ENCODE measurements around the gene HLA-DRB5.
"Not testable (repeated sequence)": the region's sequence is repeated elsewhere in the genome, so short reads cannot be mapped to it uniquely, and the experiment has no call there.

Gene HLA-DRB5

GRCh38 chr6:32529697-32530430 is at the start of gene HLA-DRB5:
TSS of gene HLA-DRB5 (minus strand) at chr6:32530287. CDS start at chr6:32530224, 63 bp downstream.
- peak in 1 of 2 donors; percentile 0 for DNase-seq (ENCODE audit: low read depth in 2 of 2)

DNA sequence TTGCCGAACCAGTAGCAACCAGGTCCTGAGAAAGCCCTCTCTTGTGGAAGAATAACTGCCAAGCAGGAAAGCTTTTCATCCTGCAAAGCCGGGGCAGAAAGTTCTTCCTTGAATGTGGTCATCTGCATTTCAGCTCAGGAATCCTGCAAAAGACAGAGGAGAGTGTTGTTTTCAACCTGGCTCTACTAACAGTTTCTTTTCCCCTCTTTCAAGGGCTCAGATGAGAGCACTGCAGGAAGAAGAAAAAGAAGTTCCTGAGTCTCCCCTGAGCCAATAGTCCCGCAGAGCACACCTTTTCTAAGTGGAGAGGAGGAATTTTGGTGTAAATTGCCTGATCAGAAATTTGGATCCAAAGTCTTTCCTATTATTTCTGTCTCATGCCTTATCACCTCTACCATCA is 48.9 kb upstream of the HLA-DRB5 start:
- no peak for DNase-seq (ENCODE audit: low read depth in 2 of 2)

GRCh38 chr6:32577493-32577892 is 47.4 kb upstream of the HLA-DRB5 start:
- not testable (repeated sequence) for DNase-seq (ENCODE audit: low read depth in 2 of 2)

- no peak for DNase-seq (ENCODE audit: low read depth in 2 of 2)
These were observed 46.2 kb upstream of the HLA-DRB5 start for GRCh38 chr6:32576250-32576649.

DNA sequence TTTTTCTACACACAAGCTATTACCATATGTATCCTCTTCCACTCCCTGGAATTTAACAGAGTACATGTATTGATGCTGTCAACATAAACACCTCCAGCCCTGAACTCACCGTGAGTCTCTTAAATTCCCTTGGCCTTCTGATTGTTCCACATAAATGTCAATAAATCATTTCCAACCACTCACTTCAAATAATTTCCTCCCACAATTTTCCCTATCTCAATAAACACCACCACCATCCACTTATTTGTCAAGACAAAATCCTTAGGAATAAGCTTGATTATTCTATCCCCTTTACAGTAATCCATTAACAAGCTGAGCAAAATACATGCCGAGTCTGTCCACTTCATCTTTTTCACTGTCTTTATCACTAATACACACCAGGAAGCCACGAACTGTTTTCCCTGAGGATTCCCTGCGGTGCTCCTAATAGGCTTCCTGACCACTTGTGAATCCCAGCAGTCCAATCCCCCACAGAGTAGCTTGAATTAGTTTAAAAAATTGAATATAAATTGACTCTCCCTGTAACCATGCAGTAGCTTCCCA is 40.3 kb upstream of the HLA-DRB5 start:
- no peak for DNase-seq (ENCODE audit: low read depth in 2 of 2)

DNA sequence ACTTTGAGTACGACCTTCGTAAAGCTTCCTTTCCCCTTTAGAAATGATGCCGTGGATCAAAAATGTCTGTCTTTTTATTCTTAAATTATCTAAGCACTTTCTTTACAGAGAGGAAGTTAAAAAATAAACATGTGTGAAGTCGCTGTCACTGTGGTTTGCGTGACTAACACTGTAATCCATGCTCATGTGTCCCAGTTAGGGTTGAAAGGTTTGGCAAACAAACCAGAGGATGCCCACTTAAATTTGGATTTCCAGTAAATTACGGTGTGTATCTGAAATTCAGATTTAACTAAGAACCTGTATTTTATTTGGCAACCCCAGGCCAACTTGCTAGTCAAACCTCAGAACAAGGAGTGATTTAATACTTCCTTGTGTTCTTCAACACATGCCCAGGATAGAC is 38.5 kb upstream of the HLA-DRB5 start:
- no peak for DNase-seq (ENCODE audit: low read depth in 2 of 2)

DNA sequence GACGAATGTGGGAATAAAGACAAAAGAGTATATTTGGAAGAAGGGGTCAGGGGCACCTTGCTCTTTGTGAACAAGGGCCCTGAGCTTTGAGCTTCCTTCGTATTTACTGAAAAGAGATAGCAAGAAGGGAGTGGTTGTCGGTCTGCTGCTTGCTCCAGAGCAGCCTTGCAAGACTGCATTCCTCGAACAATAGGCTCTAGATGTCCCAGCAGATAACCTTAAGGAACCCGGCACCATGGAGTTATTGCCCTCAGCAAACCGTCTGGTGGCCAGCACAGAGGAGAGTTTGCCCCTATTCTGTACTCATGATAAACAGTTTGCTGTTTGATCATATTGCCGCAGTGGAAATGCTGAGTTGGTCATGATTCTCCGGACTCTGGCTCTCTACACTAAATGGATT is 36.9 kb upstream of the HLA-DRB5 start:
- no peak for DNase-seq (ENCODE audit: low read depth in 2 of 2)

DNA sequence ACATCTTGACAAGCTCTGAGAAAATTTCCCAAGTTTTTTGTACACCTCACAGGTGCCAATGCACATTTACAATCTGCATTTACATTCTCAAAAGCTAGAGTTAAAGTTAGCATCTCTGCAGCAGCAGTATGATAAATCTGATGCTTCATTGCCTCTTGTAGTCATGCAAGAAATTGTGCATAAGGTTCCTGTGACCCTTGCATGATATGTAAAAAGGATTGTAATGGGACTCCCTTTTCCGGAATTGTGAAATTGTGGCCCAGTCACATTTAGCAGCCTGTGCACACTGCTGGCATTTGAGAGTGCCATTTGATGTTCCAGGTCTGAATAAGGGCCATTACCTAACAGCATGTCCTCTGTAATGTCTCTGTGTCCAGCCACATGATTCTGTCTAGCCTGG is 35.4 kb upstream of the HLA-DRB5 start:
- DNase-seq (ENCODE audit: low read depth in 2 of 2), result no peak

GRCh38 chr6:32562940-32563339 is 32.9 kb upstream of the HLA-DRB5 start:
- DNase-seq (ENCODE audit: low read depth in 2 of 2), result no peak

- no peak for DNase-seq (ENCODE audit: low read depth in 2 of 2)
These were observed 29.7 kb upstream of the HLA-DRB5 start for GRCh38 chr6:32559747-32560146.

DNA sequence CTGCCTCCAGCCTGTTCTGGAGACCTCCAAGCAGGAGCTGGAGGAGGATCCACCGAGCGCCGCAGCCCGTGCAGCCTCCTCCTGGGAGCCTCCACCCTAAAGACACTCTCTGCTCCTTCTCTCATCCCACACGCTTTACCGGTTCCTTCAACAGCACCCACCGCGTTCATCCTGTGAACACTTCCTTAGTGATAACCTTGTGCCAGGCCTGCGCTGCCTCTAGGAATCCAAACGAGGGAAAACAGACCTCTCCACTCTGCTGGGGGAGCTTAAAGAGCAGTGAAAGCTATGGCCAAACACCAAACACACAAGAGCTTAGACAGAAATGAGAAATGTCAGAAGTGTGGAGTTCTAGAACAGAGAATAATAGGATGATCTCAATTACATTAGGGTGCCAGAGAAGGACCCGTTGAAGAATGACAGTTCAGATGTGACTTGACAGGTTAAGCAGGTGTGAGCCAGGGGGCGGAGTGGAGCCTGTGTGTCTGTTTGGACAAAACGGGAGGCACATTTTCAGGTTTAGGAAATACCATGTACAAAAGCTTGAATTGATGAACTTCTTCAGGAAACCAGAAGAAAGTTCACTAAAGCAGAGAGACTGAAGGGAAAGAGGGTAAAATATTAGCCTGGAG is 28.5 kb upstream of the HLA-DRB5 start:
- no peak for DNase-seq (ENCODE audit: low read depth in 2 of 2)

DNA sequence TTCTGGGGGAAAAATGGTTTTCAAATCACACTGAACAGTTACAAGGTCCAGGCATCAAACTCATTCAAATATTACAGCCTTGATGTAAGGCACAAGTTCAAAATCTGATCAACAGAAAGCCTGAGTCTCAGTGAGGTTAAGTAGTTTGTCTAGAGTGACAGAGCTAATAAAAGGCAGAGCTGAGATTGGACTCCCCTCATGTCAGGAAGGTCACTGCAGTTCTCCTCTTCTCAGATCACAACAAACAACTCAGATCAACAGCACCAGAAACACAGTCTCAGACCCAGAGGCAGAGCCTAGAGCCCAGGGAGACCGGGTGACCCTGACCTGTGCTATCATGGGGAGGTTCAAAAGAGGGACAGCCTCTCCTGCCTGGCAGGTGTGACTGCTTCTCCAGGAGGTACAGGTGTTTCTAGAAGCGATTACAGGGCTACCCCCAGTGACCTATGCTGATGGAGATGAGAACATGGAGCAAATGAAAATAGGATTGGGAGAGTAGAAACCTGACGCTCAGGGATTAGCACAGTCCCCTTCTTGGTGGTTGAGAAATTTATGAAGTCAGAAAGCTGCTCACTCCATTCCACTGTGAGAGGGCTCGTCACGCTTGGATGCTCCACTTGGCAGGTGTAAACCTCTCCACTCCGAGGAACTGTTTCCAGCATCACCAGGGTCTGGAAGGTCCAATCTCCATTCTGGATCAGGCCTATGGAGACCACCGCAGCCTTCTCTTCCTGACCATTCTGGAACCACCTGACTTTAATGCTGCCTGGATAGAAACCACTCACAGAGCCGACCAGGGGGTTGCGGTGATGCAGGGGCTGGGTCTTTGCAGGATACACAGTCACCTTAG is 24.3 kb upstream of the HLA-DRB5 start:
- DNase-seq (ENCODE audit: low read depth in 2 of 2), result no peak

GRCh38 chr6:32553037-32553742 is 23.1 kb upstream of the HLA-DRB5 start:
- no peak for DNase-seq (ENCODE audit: low read depth in 2 of 2)

GRCh38 chr6:32551410-32551809 is 21.3 kb upstream of the HLA-DRB5 start:
- DNase-seq (ENCODE audit: low read depth in 2 of 2), result no peak

DNA sequence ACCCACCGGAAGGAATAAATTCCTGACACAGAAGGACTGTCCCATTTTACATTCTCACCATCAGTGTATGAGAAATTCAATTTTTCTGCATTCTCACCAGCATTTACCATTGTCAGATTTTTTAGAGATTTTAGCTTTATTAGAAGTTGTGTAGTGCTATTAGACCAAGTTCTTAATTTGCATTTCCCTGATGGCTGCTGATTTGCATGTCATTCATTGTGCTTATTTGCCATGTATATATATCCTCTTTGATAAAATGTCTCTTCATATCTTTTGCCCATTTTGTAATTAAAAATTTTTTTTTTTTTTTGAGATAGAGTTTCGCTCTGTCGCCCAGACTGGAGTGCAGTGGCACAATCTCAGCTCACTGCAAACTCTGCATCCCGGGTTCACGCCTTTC is 9.8 kb upstream of the HLA-DRB5 start:
- no peak for DNase-seq (ENCODE audit: low read depth in 2 of 2)

GRCh38 chr6:32530431-32530793 is 325 bp upstream of the HLA-DRB5 start:
- not testable (repeated sequence) for DNase-seq (ENCODE audit: low read depth in 2 of 2)

- no peak for DNase-seq (ENCODE audit: low read depth in 2 of 2)
These were observed 7.6 kb downstream of the HLA-DRB5 start for GRCh38 chr6:32522302-32523047.

- no peak for DNase-seq (ENCODE audit: low read depth in 2 of 2)
These were observed 10.2 kb downstream of the HLA-DRB5 start for GRCh38 chr6:32519910-32520258.

DNA sequence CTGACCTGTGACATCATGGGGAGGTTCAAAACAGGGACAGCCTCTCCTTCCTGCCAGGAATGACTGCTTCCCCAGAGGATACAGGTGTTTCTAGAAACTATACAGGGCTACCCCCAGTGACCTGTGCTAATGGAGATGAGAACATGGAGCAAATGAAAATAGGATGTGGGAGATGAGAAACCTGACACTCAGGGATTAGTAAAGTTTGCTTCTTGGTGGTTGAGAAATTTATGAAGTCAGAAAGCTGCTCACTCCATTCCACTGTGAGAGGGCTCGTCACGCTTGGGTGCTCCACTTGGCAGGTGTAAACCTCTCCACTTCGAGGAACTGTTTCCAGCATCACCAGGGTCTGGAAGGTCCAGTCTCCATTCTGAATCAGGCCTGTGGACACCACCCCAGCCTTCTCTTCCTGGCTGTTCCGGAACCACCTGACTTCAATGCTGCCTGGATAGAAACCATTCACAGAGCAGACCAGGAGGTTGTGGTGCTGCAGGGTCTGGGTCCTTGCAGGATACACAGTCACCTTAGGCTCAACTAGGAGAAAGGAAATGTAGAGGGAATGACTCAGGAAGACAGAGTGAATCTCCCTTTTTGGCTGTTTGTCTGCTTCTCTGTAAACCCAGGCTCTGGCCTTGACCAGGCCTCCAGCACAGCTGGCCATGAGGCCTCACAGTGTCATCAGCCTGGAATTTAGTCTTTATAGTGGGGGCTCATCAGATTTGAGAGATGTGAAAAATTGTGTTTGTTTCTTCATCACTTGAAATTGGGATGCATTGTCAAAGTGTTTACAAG is 10.8 kb downstream of the HLA-DRB5 start:
- DNase-seq (ENCODE audit: low read depth in 2 of 2), result no peak
